IMR-90 (cell line): ENCODE measurements around the gene DUSP2. TPM values are rescaled to one million over a fixed set of nuclear protein-coding genes. Genes with fewer than 3 reads are reported as not detected.
A peak's percentile ranks its signal among the peaks of the same experiment; 100 is the strongest.

ENCODE experiments used
- ATAC-seq: fragments of 200-7000 bp; cut with Tn5 transposase; 2 replicates; pipeline ENCODE4 v1.9.1; 2020; ENCODE audit warnings: low read depth, mild to moderate bottlenecking, moderate library complexity
- BruUV-seq: library from RNA; stranded (reverse); fragments of 400-500 nt; replicated peaks from 2 replicates; lab custom pipeline; 2021; lab: Mats Ljungman, UMichigan
- CTCF ChIA-PET: fragments of 300-600 bp; formaldehyde crosslinking; extraction: SDS; loops from one replicate; lab custom pipeline; 2021; ENCODE audit warnings: antibody characterized with exemption; lab: Yijun Ruan, JAX
- POLR2A ChIA-PET: fragments of 300-600 bp; sonication (Branson Sonifier 250); formaldehyde crosslinking; loops from one replicate; lab custom pipeline; 2022; ENCODE audit warnings: antibody characterized with exemption; ENCODE audit not compliant: unreplicated experiment; lab: Charles Lee
- DNase-seq: peaks from one replicate; pipeline ENCODE4 v3.0.0; 2013
- H2AFZ ChIP-seq: replicated peaks from 2 replicates; pipeline ENCODE3; 2013; ENCODE audit warnings: low read length, mild to moderate bottlenecking; ENCODE audit not compliant: poor library complexity
- H2AK5ac ChIP-seq: 2 replicates; pipeline ENCODE4 v1.6.1; 2013; ENCODE audit warnings: low read depth, low read length, inconsistent platforms
- H2AK9ac ChIP-seq: replicated peaks from 2 replicates; pipeline ENCODE3; 2013; ENCODE audit warnings: mild to moderate bottlenecking, low read depth, low read length, moderate library complexity; ENCODE audit not compliant: poor library complexity
- H2BK120ac ChIP-seq: 2 replicates; pipeline ENCODE4 v1.6.1; 2013; ENCODE audit warnings: low read depth, low read length, inconsistent platforms
- H2BK15ac ChIP-seq: 3 replicates; pipeline ENCODE4 v1.6.1; 2013; ENCODE audit warnings: low read depth, low read length, inconsistent platforms
- H2BK20ac ChIP-seq: 2 replicates; pipeline ENCODE4 v1.6.1; 2013; ENCODE audit warnings: low read depth, mild to moderate bottlenecking, inconsistent platforms, low read length, moderate library complexity
- H2BK5ac ChIP-seq: 2 replicates; pipeline ENCODE4 v1.6.1; 2013; ENCODE audit warnings: mild to moderate bottlenecking, low read depth, low read length, inconsistent platforms; ENCODE audit not compliant: poor library complexity, severe bottlenecking
- H3K14ac ChIP-seq: replicated peaks from 2 replicates; pipeline ENCODE4 v1.6.1; 2013; ENCODE audit warnings: low read depth, low read length, inconsistent platforms
- H3K18ac ChIP-seq: 2 replicates; pipeline ENCODE4 v1.6.1; 2013; ENCODE audit warnings: low read depth, low read length, control low read depth
- H3K23ac ChIP-seq: 2 replicates; pipeline ENCODE4 v1.6.1; 2013; ENCODE audit warnings: low read depth, low read length, inconsistent platforms
- H3K27ac ChIP-seq: 2 replicates; pipeline ENCODE4 v1.5.1; 2013; ENCODE audit warnings: mild to moderate bottlenecking, control low read depth, low read length; ENCODE audit not compliant: insufficient read depth
- H3K27me3 ChIP-seq: 2 replicates; pipeline ENCODE4 v1.6.1; 2013; ENCODE audit warnings: low read length; ENCODE audit not compliant: control insufficient read depth, insufficient read depth
- H3K36me3 ChIP-seq: 2 replicates; pipeline ENCODE4 v1.6.1; 2013; ENCODE audit warnings: low read length, mixed read lengths; ENCODE audit not compliant: control insufficient read depth, insufficient read depth
- H3K4ac ChIP-seq: 2 replicates; pipeline ENCODE4 v1.6.1; 2013; ENCODE audit warnings: low read depth, low read length, inconsistent platforms
- H3K4me1 ChIP-seq: 2 replicates; pipeline ENCODE4 v1.6.1; 2013; ENCODE audit warnings: low read length, mixed read lengths; ENCODE audit not compliant: control insufficient read depth, insufficient read depth
- H3K4me2 ChIP-seq: 2 replicates; pipeline ENCODE4 v1.6.1; 2013; ENCODE audit warnings: low read depth, mild to moderate bottlenecking, control low read depth, low read length, moderate library complexity
- H3K4me3 ChIP-seq: 2 replicates; pipeline ENCODE4 v1.5.1; 2013; ENCODE audit warnings: low read depth, mild to moderate bottlenecking, control low read depth, low read length, moderate library complexity; ENCODE audit not compliant: insufficient read depth
- H3K56ac ChIP-seq: 2 replicates; pipeline ENCODE4 v1.6.1; 2013; ENCODE audit warnings: low read length, inconsistent platforms; ENCODE audit not compliant: insufficient read depth; ENCODE audit errors: extremely low read depth
- H3K79me1 ChIP-seq, 2 experiments: 2 replicates each; pipeline ENCODE4 v1.6.1; 2013; ENCODE audit warnings: low read length in 2 of 2, inconsistent platforms in 1 of 2, low read depth in 1 of 2
- H3K9ac ChIP-seq: 2 replicates; pipeline ENCODE4 v1.6.1; 2013; ENCODE audit warnings: low read depth, low read length, control low read depth
- H3K9me1 ChIP-seq: 2 replicates; pipeline ENCODE4 v1.6.1; 2013; ENCODE audit warnings: low read length, inconsistent platforms; ENCODE audit not compliant: insufficient read depth
- H3K9me3 ChIP-seq: 2 replicates; pipeline ENCODE4 v1.6.1; 2013; ENCODE audit warnings: low read length; ENCODE audit not compliant: control insufficient read depth, insufficient read depth
- H4K20me1 ChIP-seq: 2 replicates; pipeline ENCODE4 v1.6.1; 2013; ENCODE audit warnings: low read length, inconsistent platforms; ENCODE audit not compliant: insufficient read depth
- H4K5ac ChIP-seq: 2 replicates; pipeline ENCODE4 v1.6.1; 2013; ENCODE audit warnings: mild to moderate bottlenecking, low read depth, low read length, control low read depth
- H4K8ac ChIP-seq, 2 experiments: 2 replicates each; pipeline ENCODE4 v1.6.1; 2013; ENCODE audit warnings: low read depth in 2 of 2, low read length in 2 of 2, control low read depth in 1 of 2, inconsistent platforms in 1 of 2
- H4K91ac ChIP-seq: 2 replicates; pipeline ENCODE4 v1.6.1; 2013; ENCODE audit warnings: low read depth, low read length, inconsistent platforms; ENCODE audit not compliant: insufficient read depth
- BHLHE40 ChIP-seq: fragments of 150-350 bp; IDR thresholded peaks from 2 replicates; pipeline ENCODE4 v1.6.1; 2016; ENCODE audit warnings: mild to moderate bottlenecking, low read depth, low read length
- CEBPB ChIP-seq: IDR thresholded peaks from 2 replicates; pipeline ENCODE4 v1.6.1; 2012; ENCODE audit warnings: low read depth, low read length, improper control_type of control experiment
- FOS ChIP-seq: fragments of 150-350 bp; IDR thresholded peaks from 2 replicates; pipeline ENCODE4 v1.6.1; 2016; ENCODE audit warnings: low read depth, low read length
- MAZ ChIP-seq: IDR thresholded peaks from 2 replicates; pipeline ENCODE4 v1.6.1; 2012; ENCODE audit warnings: low read depth, mild to moderate bottlenecking, low read length, improper control_type of control experiment, moderate library complexity, borderline replicate concordance
- MXI1 ChIP-seq: IDR thresholded peaks from 2 replicates; pipeline ENCODE4 v1.6.1; 2012; ENCODE audit warnings: low read depth, mild to moderate bottlenecking, low read length, moderate library complexity, borderline replicate concordance
- POLR2A ChIP-seq: IDR thresholded peaks from 2 replicates; pipeline ENCODE4 v1.6.1; 2012; ENCODE audit warnings: mild to moderate bottlenecking, low read depth, low read length
- RAD21 ChIP-seq: IDR thresholded peaks from 2 replicates; pipeline ENCODE4 v1.6.1; 2012; ENCODE audit warnings: low read length, improper control_type of control experiment
- RCOR1 ChIP-seq: IDR thresholded peaks from 2 replicates; pipeline ENCODE4 v1.6.1; 2012; ENCODE audit warnings: mild to moderate bottlenecking, low read length, improper control_type of control experiment; ENCODE audit not compliant: insufficient replicate concordance
- RFX5 ChIP-seq: IDR thresholded peaks from 2 replicates; pipeline ENCODE4 v1.8.0; 2012; ENCODE audit warnings: low read depth, mild to moderate bottlenecking, low read length, moderate library complexity
- WGBS, 2 experiments: methylation state at CpG; one replicate each; pipeline versions ENCODE4 v1.1.5 to v1.1.7; 2013; ENCODE audit warnings: missing lambda C conversion rate in 2 of 2; ENCODE audit not compliant: insufficient read length in 1 of 2; ENCODE audit errors: extremely low coverage in 2 of 2; 5-methylcytosine and 5-hydroxymethylcytosine counted together
- dilution Hi-C: fragments of 300-500 bp; cut with HindIII; formaldehyde crosslinking; loops from one replicate; pipeline ENCODE4 v1.14.3; 2018; ENCODE audit warnings: low sequenced_read_pairs; ENCODE audit not compliant: unreplicated experiment
- in situ Hi-C: fragments of 300-500 bp; cut with MboI; formaldehyde crosslinking; loops from 3 replicates; pipeline ENCODE4 v1.14.3; 2019; ENCODE audit warnings: low sequenced_read_pairs, inconsistent platforms, mixed read lengths
- intact Hi-C: fragments of 100-400 bp; cut with micrococcal nuclease; formaldehyde crosslinking; loops from 2 replicates; pipeline ENCODE4 v1.10.0; 2022
- polyA plus RNA-seq, 3 experiments: library from polyadenylated mRNA; depleted of rRNA; stranded (reverse); fragments of >200 nt; gene quantifications; 2 replicates each; pipeline ENCODE4 v1.2.3, GENCODE V29; 2012; ENCODE audit warnings: low replicate concordance in 1 of 3
- total RNA-seq: library from RNA; depleted of rRNA; stranded (reverse); fragments of >200 nt; gene quantifications from 2 replicates; pipeline ENCODE4 v1.2.3, GENCODE V29; 2012
- TF ChIP-seq, protein P1 (sequence below): fragments of 150-350 bp; IDR thresholded peaks from 2 replicates; pipeline ENCODE4 v1.6.1; 2017; ENCODE audit warnings: mild to moderate bottlenecking, antibody characterized with exemption, low read length, low read depth
- TF ChIP-seq, protein P2 (sequence below): fragments of 150-350 bp; IDR thresholded peaks from 2 replicates; pipeline ENCODE4 v1.6.1; 2016; ENCODE audit warnings: low read depth, mild to moderate bottlenecking, low read length, moderate library complexity, borderline replicate concordance
- TF ChIP-seq, protein P3 (sequence below): conservative IDR thresholded peaks from 2 replicates; pipeline ENCODE4 v1.5.1; 2012; ENCODE audit warnings: mild to moderate bottlenecking, low read depth, low read length, improper control_type of control experiment

Gene DUSP2
- total and polyA plus RNA-seq, 2 of the 4 experiments (the other 2 are of a cell fraction) = 1.8 to 3.8 TPM

DNA sequence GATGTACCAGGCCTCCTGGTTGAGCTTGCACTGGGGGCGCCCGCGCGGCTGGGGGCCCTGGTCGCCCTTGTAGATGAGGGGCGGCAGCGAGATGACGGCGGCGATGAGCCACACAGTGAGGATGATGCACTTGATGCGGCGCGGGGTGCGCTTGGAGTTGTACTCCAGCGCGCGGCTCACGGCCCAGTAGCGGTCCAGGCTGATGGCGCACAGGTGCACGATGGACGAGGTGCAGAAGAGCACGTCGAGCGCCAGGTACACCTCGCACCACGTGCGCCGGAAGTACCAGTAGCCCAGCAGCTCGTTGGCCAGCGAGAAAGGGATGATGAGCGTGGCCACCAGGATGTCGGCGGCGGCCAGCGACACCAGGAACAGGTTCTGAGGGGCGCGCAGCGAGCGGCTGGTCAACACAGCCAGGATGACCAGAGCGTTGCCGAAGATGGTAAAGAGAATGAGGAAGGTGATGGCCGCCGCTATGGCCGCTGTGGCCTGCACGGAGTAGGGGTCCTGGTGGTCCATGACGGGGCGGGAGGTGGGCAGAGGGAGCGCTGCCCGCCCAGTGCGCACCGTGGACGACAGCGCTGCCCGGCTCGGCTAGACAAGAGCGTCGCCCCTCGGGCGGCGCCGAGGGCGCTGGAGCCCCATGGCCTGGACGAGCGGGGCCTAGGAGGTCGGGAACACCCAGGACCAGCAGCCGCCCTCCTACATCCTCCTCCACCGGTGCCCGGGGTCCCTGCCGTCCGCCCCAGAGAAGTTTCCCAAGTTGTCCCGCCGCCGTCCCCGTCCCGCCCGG, 29.4 kb downstream of the DUSP2 start:
- intact Hi-C loops (no loop called here), in situ Hi-C loops (loop anchor here (25.0 kb wide), 1 partner anchor 104 kb away; no protein-coding TSS in a partner anchor), dilution Hi-C loops (no loop called here)
- Histone ChIP-seq H4K5ac (no peak overlapping the region), H2BK120ac (no peak overlapping the region), H3K18ac (no peak overlapping the region), H3K4ac (no peak overlapping the region), H3K9me3 (no peaks in the 10 kb centered on the region; the same call in 1 of the 2 replicates), H3K4me2 (peak overlapping the region; percentile 24; the same call in 1 of the 2 replicates), H2AFZ (peak overlapping the region; percentile 80), H2BK15ac (no peak overlapping the region), H4K20me1 (0 out of 2 replicates have a peak, but pooled peaks cover 4% of the 10 kb centered on the region), H3K9ac (no peak overlapping the region), H3K14ac (no peak overlapping the region), H4K91ac (no peak overlapping the region), H3K79me1 (no peaks in the 10 kb centered on the region), H3K9me1 (no peaks in the 10 kb centered on the region), H3K23ac (no peak overlapping the region), H4K8ac (no peak overlapping the region), H2BK20ac (no peak overlapping the region), H3K4me1 (peaks cover 2% of the 10 kb centered on the region; the same call in 1 of the 2 replicates), H3K27ac (no peak overlapping the region), H2BK5ac (no peak overlapping the region), H3K56ac (no peak overlapping the region), H3K36me3 (no peaks in the 10 kb centered on the region), H2AK5ac (no peak overlapping the region), H3K27me3 (peaks cover 83% of the 10 kb centered on the region), H3K4me3 (no peak overlapping the region), H2AK9ac (no peak overlapping the region)
- CTCF ChIA-PET = interaction anchor here (1.1 to 1.7 kb wide), 2 partner anchors 41 to 54 kb away, joined by 4 to 5 read pairs; no protein-coding TSS in a partner anchor
- WGBS, 2 experiments = 70% methylated on average over 27 of the region's 77 CpGs; no CpG with 5 or more reads in 1 of the 2 experiments
- POLR2A ChIA-PET = no interaction called here
- no TSS peak for BruUV-seq
- ATAC-seq = no peak
- no peak for DNase-seq
- TF ChIP-seq POLR2A = no peak
- TF ChIP-seq MAZ = no peak
- no peak for TF ChIP-seq RAD21
- no peak for TF ChIP-seq MXI1
- TF ChIP-seq RFX5 = no peak
- TF ChIP-seq BHLHE40 = no peak
- TF ChIP-seq, protein P1, sequence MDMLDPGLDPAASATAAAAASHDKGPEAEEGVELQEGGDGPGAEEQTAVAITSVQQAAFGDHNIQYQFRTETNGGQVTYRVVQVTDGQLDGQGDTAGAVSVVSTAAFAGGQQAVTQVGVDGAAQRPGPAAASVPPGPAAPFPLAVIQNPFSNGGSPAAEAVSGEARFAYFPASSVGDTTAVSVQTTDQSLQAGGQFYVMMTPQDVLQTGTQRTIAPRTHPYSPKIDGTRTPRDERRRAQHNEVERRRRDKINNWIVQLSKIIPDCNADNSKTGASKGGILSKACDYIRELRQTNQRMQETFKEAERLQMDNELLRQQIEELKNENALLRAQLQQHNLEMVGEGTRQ = no peak
- TF ChIP-seq FOS = no peak
- no peak for TF ChIP-seq CEBPB
- TF ChIP-seq, protein P2, sequence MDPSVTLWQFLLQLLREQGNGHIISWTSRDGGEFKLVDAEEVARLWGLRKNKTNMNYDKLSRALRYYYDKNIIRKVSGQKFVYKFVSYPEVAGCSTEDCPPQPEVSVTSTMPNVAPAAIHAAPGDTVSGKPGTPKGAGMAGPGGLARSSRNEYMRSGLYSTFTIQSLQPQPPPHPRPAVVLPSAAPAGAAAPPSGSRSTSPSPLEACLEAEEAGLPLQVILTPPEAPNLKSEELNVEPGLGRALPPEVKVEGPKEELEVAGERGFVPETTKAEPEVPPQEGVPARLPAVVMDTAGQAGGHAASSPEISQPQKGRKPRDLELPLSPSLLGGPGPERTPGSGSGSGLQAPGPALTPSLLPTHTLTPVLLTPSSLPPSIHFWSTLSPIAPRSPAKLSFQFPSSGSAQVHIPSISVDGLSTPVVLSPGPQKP = no peak
- TF ChIP-seq, protein P3, sequence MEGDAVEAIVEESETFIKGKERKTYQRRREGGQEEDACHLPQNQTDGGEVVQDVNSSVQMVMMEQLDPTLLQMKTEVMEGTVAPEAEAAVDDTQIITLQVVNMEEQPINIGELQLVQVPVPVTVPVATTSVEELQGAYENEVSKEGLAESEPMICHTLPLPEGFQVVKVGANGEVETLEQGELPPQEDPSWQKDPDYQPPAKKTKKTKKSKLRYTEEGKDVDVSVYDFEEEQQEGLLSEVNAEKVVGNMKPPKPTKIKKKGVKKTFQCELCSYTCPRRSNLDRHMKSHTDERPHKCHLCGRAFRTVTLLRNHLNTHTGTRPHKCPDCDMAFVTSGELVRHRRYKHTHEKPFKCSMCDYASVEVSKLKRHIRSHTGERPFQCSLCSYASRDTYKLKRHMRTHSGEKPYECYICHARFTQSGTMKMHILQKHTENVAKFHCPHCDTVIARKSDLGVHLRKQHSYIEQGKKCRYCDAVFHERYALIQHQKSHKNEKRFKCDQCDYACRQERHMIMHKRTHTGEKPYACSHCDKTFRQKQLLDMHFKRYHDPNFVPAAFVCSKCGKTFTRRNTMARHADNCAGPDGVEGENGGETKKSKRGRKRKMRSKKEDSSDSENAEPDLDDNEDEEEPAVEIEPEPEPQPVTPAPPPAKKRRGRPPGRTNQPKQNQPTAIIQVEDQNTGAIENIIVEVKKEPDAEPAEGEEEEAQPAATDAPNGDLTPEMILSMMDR = no peak
- no peak for TF ChIP-seq RCOR1
